GM12875 (cell line): ENCODE data around the gene UVSSA.
A peak's percentile ranks its signal among the peaks of the same experiment; 100 is the strongest.

Experiments used
- H3K4me3 ChIP-seq: one replicate; pipeline ENCODE4 v1.5.1; 2011; ENCODE audit warnings: low read depth, low read length, control low read depth
- CTCF ChIP-seq: IDR thresholded peaks from 2 replicates; pipeline ENCODE4 v1.5.1; 2011; ENCODE audit warnings: low read depth, mild to moderate bottlenecking, control low read depth, inconsistent platforms, low read length, moderate library complexity, borderline replicate concordance; ENCODE audit not compliant: insufficient read depth

UVSSA gene, protein sequence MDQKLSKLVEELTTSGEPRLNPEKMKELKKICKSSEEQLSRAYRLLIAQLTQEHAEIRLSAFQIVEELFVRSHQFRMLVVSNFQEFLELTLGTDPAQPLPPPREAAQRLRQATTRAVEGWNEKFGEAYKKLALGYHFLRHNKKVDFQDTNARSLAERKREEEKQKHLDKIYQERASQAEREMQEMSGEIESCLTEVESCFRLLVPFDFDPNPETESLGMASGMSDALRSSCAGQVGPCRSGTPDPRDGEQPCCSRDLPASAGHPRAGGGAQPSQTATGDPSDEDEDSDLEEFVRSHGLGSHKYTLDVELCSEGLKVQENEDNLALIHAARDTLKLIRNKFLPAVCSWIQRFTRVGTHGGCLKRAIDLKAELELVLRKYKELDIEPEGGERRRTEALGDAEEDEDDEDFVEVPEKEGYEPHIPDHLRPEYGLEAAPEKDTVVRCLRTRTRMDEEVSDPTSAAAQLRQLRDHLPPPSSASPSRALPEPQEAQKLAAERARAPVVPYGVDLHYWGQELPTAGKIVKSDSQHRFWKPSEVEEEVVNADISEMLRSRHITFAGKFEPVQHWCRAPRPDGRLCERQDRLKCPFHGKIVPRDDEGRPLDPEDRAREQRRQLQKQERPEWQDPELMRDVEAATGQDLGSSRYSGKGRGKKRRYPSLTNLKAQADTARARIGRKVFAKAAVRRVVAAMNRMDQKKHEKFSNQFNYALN

GRCh38 chr4:1346781-1347409, at the start of gene UVSSA:
Gene UVSSA (plus strand): TSS chr4:1347208. CDS start chr4:1348092, 884 bp downstream.
- peak within 1 kb of the TSS; percentile 91 for H3K4me3 ChIP-seq

DNA sequence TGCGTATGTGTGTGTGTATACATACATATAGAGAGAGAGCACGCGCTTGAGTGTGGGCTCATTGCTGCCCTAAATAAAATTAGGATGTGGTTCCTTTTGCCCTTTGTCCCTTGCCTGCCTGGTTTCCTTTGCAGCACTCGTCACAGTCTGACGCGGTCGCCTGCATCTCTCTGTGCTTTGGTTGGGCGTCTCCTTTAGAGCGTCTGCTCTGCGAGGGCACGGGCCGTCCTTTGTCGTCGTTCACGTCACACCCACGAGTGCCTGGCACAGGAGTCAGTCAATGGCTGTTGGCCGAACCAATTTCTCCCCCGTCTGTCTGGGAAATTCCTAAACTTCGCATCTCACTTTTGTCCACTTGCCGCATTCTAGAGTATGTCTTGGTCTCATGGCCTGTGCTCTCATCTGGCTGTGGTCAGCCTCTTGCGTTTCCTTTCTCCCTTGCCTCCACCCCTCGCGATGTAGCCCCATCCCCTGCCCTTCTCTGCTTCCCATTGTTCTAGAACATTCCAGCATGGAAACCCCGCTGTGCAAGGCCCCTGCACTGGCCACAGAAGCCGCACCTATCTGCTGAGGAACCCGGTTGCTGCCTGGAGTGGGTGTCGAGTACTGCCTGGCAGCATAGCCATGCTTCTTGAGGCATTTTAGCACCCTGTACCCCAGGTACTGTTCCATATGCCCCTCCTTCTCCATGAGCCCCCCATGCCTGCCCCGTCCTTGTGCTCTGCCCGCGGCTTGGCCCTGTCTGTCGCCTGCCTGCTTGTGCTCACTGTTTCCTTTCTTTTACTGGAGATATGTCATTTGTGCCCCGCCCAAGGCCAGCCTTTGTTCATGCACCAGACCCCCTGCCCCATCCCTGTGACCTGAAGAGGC, 49.3 kb upstream of the UVSSA start:
- no peak overlapping the region for H3K4me3 ChIP-seq
- no peak for TF ChIP-seq CTCF

More at GRCh38 chr4:1346781-1347409, at the start of gene UVSSA:
- TF ChIP-seq CTCF = no peak

GRCh38 chr4:1298461-1298860, 48.5 kb upstream of the UVSSA start:
- no peak overlapping the region for H3K4me3 ChIP-seq
- no peak for TF ChIP-seq CTCF

DNA sequence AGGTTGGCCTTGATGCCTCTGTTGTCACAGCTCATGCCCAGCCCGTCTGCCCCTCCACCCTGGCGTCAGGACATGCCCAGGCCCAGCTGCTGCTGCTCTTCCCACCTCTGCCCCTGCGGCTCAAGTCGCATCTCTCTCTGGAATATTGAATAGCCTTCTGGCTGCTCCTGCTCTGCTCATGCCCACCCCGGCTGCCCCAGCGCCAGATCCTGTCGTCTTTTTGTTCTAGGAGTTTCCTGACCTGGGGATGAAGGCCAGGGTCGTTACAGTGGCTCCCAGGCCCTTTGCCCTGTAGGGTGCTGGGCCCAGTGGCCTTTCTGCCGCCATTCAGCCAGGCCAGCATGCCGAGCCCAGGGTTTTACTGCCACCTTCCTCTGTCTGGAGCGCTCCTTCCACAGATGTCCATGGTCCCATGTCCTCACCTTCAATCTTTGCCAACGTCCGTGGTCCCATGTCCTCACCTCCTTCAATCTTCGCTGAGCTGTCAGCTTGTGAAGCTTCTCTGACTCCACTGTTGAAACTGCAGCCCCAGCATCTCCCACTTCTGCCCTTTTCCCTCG, 47.6 kb upstream of the UVSSA start:
- TF ChIP-seq CTCF = no peak

DNA sequence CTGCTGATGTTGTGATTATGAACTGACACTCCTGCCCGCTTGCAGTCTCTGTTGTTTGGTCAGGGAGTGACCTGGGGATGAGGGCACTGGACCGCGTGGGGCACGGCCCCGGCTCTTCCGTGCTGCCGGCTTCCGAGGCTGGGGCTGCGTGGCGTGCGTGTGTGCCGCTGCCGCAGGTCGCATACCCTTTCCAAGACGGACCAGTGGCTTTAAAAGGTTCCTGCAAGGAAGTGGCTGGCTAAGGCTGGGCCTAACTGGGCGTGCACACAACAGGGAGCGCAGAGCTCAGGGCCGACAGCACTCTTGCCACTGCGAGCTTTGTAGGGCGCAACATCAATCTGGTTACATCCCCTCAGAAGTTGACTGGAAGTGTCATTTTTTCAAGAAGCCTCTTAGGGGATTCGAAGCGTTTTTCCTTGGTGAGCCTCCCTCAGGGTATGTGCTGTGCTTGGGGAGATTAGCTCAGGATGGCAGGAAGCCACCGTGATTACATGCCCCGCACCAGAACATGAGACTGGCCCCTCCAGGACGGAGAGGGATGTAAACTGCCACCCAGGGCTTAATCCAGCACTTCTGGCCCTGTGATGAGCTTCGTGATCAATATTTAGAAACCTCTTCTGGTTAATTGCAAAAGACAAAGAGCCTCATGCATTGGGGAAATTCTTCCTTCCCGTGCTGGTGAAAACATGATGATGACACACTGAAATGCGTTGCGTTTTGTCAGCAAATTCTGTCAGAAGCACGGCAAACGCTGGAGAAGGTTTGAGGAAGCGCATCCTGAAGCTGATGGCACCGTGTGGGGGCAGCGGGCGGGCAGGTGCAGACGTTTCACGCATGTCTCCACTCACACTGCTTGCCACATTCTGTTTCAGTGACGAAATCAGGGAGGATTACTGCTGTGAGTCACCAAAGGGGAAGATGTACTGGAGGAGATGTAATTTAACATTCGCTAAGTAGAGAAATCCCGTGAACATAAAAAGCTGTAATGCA, 46.2 kb upstream of the UVSSA start:
- no peak for TF ChIP-seq CTCF
- no peak overlapping the region for H3K4me3 ChIP-seq

More for the DNA sequence above, 47.6 kb upstream of the UVSSA start:
- no peak overlapping the region for H3K4me3 ChIP-seq
